Measurements from ENCODE around the gene OGA. TPM values are rescaled to one million over a fixed set of nuclear protein-coding genes. Genes with fewer than 3 reads are reported as not detected.

The OGA gene
- total and polyA plus RNA-seq, 2 donors (not counting 3 experiments of a cell fraction or from before 2014, with no cell fraction given) = 30.8 to 118 TPM

GRCh38 chr10:101827919-101828600, 9.8 kb upstream of the OGA start:
- ChIA-PET CTCF (interaction anchor here (1.3 to 1.7 kb wide), 4 partner anchors 7 to 182 kb away, joined by 4 to 7 read pairs (median 5); no protein-coding TSS in a partner anchor), POLR2A (no interaction called here)
- TF ChIP-seq FOS (IDR thresholded peaks at IDR 0.05; ENCODE audit: borderline replicate concordance, insufficient read depth, low read length) = no peak
- no peak for TF ChIP-seq POLR2AphosphoS5 (IDR thresholded peaks at IDR 0.05; ENCODE audit: insufficient read depth, low read depth, low read length)
- no peak for TF ChIP-seq JUN (IDR thresholded peaks at IDR 0.05; ENCODE audit: borderline replicate concordance, insufficient read depth, insufficient read length, low read depth)
- TF ChIP-seq POLR2A (IDR thresholded peaks at IDR 0.05; ENCODE audit: low read depth, low read length) = no peak
- no peak for TF ChIP-seq MYC (IDR thresholded peaks at IDR 0.05; ENCODE audit: low read depth, low read length)
- no peak for TF ChIP-seq GATA2 (IDR thresholded peaks at IDR 0.05; ENCODE audit: insufficient read depth, insufficient read length, low read depth, low read length)
- no peak for TF ChIP-seq CTCF (IDR thresholded peaks at IDR 0.05; ENCODE audit: extremely low read depth in 1 of 2, insufficient read depth in 1 of 2, low read depth in 1 of 2, low read length in 2 of 2)
- TF ChIP-seq EZH2 (IDR thresholded peaks at IDR 0.05; ENCODE audit: borderline replicate concordance, low read depth, low read length, severe bottlenecking) = no peak
- TF ChIP-seq MAX (IDR thresholded peaks at IDR 0.05; ENCODE audit: insufficient read depth, insufficient read length) = no peak
- H3K9ac ChIP-seq (replicated peaks; ENCODE audit: extremely low read depth, insufficient read depth, low read length) = no peak overlapping the region
- FAIRE-seq = no peak
- no TSS peak for BruUV-seq (replicated peaks)
- dilution Hi-C loops (cut with MboI; ENCODE audit: extremely low pct_ligation_motif_present, low sequenced_read_pairs) = no loop called here
- no peak for DNase-seq (ENCODE audit: low read depth, low spot score)
- intact Hi-C loops (cut with micrococcal nuclease) = no loop called here
- H3K9me3 ChIP-seq (replicated peaks; ENCODE audit: control insufficient read depth, insufficient read depth, low read length) = no peaks in the 10 kb centered on the region
- no peaks in the 10 kb centered on the region for H3K9me1 ChIP-seq (replicated peaks; ENCODE audit: control insufficient read depth, extremely low read depth, insufficient read depth, low read length)
- no peaks in the 10 kb centered on the region for H3K27me3 ChIP-seq (ENCODE audit: control insufficient read depth in 2 of 2, insufficient read depth in 2 of 2, low read length in 2 of 2)
- H3K4me1 ChIP-seq (ENCODE audit: control insufficient read depth, extremely low read depth, insufficient read depth, low read length) = peaks cover 11% of the 10 kb centered on the region
- no peak overlapping the region for H3K4me2 ChIP-seq (ENCODE audit: insufficient read depth, low read length)
- no peak overlapping the region for H3K27ac ChIP-seq (ENCODE audit: insufficient read depth, low read depth, low read length)
- no peak overlapping the region for H3K4me3 ChIP-seq (replicated peaks in 1 of 3; ENCODE audit: insufficient read depth in 1 of 3, low read depth in 1 of 3, low read length in 3 of 3)
- H2AFZ ChIP-seq (ENCODE audit: low read depth, low read length) = no peak overlapping the region
- H3K79me2 ChIP-seq (ENCODE audit: control insufficient read depth, insufficient read depth, low read length) = no peaks in the 10 kb centered on the region
- H4K20me1 ChIP-seq (replicated peaks; ENCODE audit: control insufficient read depth, extremely low read depth, insufficient read depth, low read length) = no peaks in the 10 kb centered on the region
- no peaks in the 10 kb centered on the region for H3K36me3 ChIP-seq (ENCODE audit: control insufficient read depth in 2 of 2, extremely low read depth in 1 of 2, insufficient read depth in 2 of 2, low read length in 2 of 2)
